AG10803 (cell line): ENCODE results near the gene RPL19.

Source experiments
- DNase-seq: peaks from one replicate; pipeline ENCODE4 v3.0.0; 2010; ENCODE audit warnings: low read depth
- H3K4me3 ChIP-seq: 2 replicates; pipeline ENCODE4 v1.5.1; 2011; ENCODE audit warnings: mild to moderate bottlenecking, low read length, control low read depth
- CTCF ChIP-seq: conservative IDR thresholded peaks from 2 replicates; pipeline ENCODE4 v1.5.1; 2011; ENCODE audit warnings: mild to moderate bottlenecking, low read length, control low read depth, inconsistent platforms

RPL19 gene

GRCh38 chr17:39181303-39181702 lies 18.8 kb upstream of the RPL19 start:
- TF ChIP-seq CTCF = no peak
- no peak overlapping the region for H3K4me3 ChIP-seq
- no peak for DNase-seq

GRCh38 chr17:39183045-39183444 lies 17.0 kb upstream of the RPL19 start:
- no peak overlapping the region for H3K4me3 ChIP-seq
- DNase-seq = no peak
- TF ChIP-seq CTCF = no peak

- DNase-seq = no peak
- H3K4me3 ChIP-seq = no peak overlapping the region
- no peak for TF ChIP-seq CTCF
Measured at GRCh38 chr17:39183720-39184119, 16.4 kb upstream of the RPL19 start.

GRCh38 chr17:39186481-39187002 lies 13.5 kb upstream of the RPL19 start:
- TF ChIP-seq CTCF = no peak
- no peak for DNase-seq
- H3K4me3 ChIP-seq = no peak overlapping the region

- no peak overlapping the region for H3K4me3 ChIP-seq
- no peak for DNase-seq
- no peak for TF ChIP-seq CTCF
Measured at GRCh38 chr17:39187152-39187830, 12.8 kb upstream of the RPL19 start.

GRCh38 chr17:39191750-39192510 lies 8.2 kb upstream of the RPL19 start:
- no peak overlapping the region for H3K4me3 ChIP-seq
- DNase-seq = no peak
- no peak for TF ChIP-seq CTCF

GRCh38 chr17:39192901-39193300 lies 7.2 kb upstream of the RPL19 start:
- no peak for DNase-seq
- TF ChIP-seq CTCF = no peak
- no peak overlapping the region for H3K4me3 ChIP-seq
